LNCAP (cell line): ENCODE measurements around the gene PARN.

Experiments used
- CTCF ChIP-seq: fragments of 450-650 bp; IDR thresholded peaks from 2 replicates; pipeline ENCODE4 v1.5.1; 2017; ENCODE audit warnings: mild to moderate bottlenecking

PARN gene

GRCh38 chr16:14667347-14668266 lies 37.5 kb upstream of the PARN start:
- TF ChIP-seq CTCF = no peak

GRCh38 chr16:14658063-14658462 lies 28.0 kb upstream of the PARN start:
- TF ChIP-seq CTCF = no peak

GRCh38 chr16:14652726-14653125 lies 22.7 kb upstream of the PARN start:
- no peak for TF ChIP-seq CTCF

- TF ChIP-seq CTCF = no peak
These were observed 20.6 kb upstream of the PARN start for GRCh38 chr16:14650629-14651028.

- no peak for TF ChIP-seq CTCF
These were observed 19.8 kb upstream of the PARN start for GRCh38 chr16:14649816-14650215.

GRCh38 chr16:14641926-14642325 lies 11.9 kb upstream of the PARN start:
- no peak for TF ChIP-seq CTCF

GRCh38 chr16:14641206-14641605 lies 11.1 kb upstream of the PARN start:
- no peak for TF ChIP-seq CTCF
